Astrocyte of the cerebellum (primary cell): ENCODE results near the gene CTNND2.
"Not testable (repeated sequence)": the region's sequence is repeated elsewhere in the genome, so short reads cannot be mapped to it uniquely, and the experiment has no call there.

Source experiments
- DNase-seq: peaks from one replicate; pipeline ENCODE4 v3.0.0-alpha.2; 2011; ENCODE audit warnings: low read depth
- H3K4me3 ChIP-seq: 2 replicates; pipeline ENCODE4 v1.5.1; 2011; ENCODE audit warnings: mild to moderate bottlenecking, low read depth, low read length, moderate library complexity
- in situ Hi-C: cut with HindIII; loops from 2 replicates; pipeline ENCODE4 v1.10.0; 2017; ENCODE audit warnings: low sequenced_read_pairs
- TF ChIP-seq, protein P1 (sequence below): IDR thresholded peaks from 2 replicates; pipeline ENCODE4 v1.5.1; 2012; ENCODE audit warnings: low read length, low read depth, moderate library complexity, mild to moderate bottlenecking; ENCODE audit errors: missing control alignments

CTNND2 gene

GRCh38 chr5:11427569-11427968 is 476.7 kb downstream of the CTNND2 start:
- in situ Hi-C loops: no loop called here
- TF ChIP-seq, protein P1, sequence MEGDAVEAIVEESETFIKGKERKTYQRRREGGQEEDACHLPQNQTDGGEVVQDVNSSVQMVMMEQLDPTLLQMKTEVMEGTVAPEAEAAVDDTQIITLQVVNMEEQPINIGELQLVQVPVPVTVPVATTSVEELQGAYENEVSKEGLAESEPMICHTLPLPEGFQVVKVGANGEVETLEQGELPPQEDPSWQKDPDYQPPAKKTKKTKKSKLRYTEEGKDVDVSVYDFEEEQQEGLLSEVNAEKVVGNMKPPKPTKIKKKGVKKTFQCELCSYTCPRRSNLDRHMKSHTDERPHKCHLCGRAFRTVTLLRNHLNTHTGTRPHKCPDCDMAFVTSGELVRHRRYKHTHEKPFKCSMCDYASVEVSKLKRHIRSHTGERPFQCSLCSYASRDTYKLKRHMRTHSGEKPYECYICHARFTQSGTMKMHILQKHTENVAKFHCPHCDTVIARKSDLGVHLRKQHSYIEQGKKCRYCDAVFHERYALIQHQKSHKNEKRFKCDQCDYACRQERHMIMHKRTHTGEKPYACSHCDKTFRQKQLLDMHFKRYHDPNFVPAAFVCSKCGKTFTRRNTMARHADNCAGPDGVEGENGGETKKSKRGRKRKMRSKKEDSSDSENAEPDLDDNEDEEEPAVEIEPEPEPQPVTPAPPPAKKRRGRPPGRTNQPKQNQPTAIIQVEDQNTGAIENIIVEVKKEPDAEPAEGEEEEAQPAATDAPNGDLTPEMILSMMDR: no peak
- no peak overlapping the region for H3K4me3 ChIP-seq
- no peak for DNase-seq

- DNase-seq: no peak
- H3K4me3 ChIP-seq: no peak overlapping the region
- in situ Hi-C loops: no loop called here
- TF ChIP-seq, protein P1: no peak
Observed at GRCh38 chr5:11426442-11426841, 477.8 kb downstream of the CTNND2 start.

- H3K4me3 ChIP-seq: no peak overlapping the region
- TF ChIP-seq, protein P1: no peak
- in situ Hi-C loops: no loop called here
- no peak for DNase-seq
Observed at GRCh38 chr5:11422342-11422741, 481.9 kb downstream of the CTNND2 start.

- in situ Hi-C loops: no loop called here
Observed at GRCh38 chr5:11420969-11421368, 483.3 kb downstream of the CTNND2 start.

GRCh38 chr5:11415751-11416150 is 488.5 kb downstream of the CTNND2 start:
- TF ChIP-seq, protein P1: no peak
- no peak overlapping the region for H3K4me3 ChIP-seq
- in situ Hi-C loops: no loop called here
- DNase-seq: peak; percentile 27

More at GRCh38 chr5:11420969-11421368, 483.3 kb downstream of the CTNND2 start:
- no peak overlapping the region for H3K4me3 ChIP-seq
- no peak for DNase-seq
- TF ChIP-seq, protein P1: no peak

- H3K4me3 ChIP-seq, DNase-seq, in situ Hi-C loops: not testable (repeated sequence)
Observed at GRCh38 chr5:11414732-11415131, 489.5 kb downstream of the CTNND2 start.

DNA sequence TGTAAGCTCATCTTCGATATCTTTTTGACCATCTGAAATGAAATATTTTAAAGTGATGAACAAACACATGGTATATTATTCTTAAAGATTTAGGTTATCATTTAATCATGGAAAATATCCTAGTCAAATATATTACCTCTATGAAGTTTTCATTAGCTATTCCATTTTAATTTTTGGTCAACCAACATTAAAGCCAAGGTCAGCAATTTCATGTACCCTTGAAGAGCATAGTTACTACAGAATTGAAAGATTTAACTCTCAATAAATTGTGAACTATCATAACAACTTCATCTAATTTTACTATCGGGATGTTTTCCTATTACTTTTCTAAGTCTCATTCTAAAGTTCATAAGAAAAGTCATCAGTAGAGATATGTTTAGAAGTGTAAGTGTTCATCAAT is 492.6 kb downstream of the CTNND2 start:
- no peak overlapping the region for H3K4me3 ChIP-seq
- in situ Hi-C loops: no loop called here
- DNase-seq: no peak
- TF ChIP-seq, protein P1: no peak
